ENCODE results near the gene KRTAP12-1. TPM values are rescaled to one million over a fixed set of nuclear protein-coding genes. Genes with fewer than 3 reads are reported as not detected.
A peak's percentile ranks its signal among the peaks of the same experiment; 100 is the strongest.
"Not testable (repeated sequence)": the region's sequence is repeated elsewhere in the genome, so short reads cannot be mapped to it uniquely, and the experiment has no call there.

The KRTAP12-1 gene
- total RNA-seq, 1 donor from 2014 or later: not detected

GRCh38 chr21:44648557-44649311 is 33.2 kb downstream of the KRTAP12-1 start:
- peaks cover 6% of the 10 kb centered on the region for H3K27me3 Mint-ChIP-seq

DNA sequence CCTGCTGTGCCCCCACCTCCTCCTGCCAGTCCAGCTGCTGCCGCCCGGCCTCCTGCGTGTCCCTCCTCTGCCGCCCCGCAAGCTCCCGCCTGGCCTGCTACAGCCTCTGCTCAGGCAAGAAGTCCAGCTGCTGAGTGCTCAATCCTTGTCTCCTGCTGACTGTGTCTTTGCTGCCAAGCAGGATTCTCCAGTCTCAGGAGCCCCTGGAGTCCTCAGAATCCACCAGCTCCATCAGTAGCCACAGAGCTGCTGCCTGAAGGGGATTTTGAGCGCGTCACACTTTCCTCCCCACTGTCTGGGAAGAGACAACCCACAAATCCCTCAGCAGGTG is 34.8 kb downstream of the KRTAP12-1 start:
- Mint-ChIP-seq H3K4me3 (ENCODE audit: low read depth) (no peak overlapping the region), H3K36me3 (ENCODE audit: insufficient read depth) (peaks cover 3% of the 10 kb centered on the region), H3K27ac (peak overlapping the region; percentile 7), H3K27me3 (peaks cover 6% of the 10 kb centered on the region), H3K9me3 (ENCODE audit: low read depth) (peaks cover 18% of the 10 kb centered on the region), H3K4me1 (ENCODE audit: low read depth) (no peaks in the 10 kb centered on the region)
- no peak for TF ChIP-seq CTCF (IDR thresholded peaks at IDR 0.05; ENCODE audit: unreplicated experiment)
- DNase-seq (ENCODE audit: low spot score, unreplicated experiment): no peak

More at GRCh38 chr21:44648557-44649311, 33.2 kb downstream of the KRTAP12-1 start:
- Mint-ChIP-seq H3K4me3 (ENCODE audit: low read depth) (no peak overlapping the region), H3K36me3 (ENCODE audit: insufficient read depth) (peaks cover 3% of the 10 kb centered on the region), H3K4me1 (ENCODE audit: low read depth) (no peaks in the 10 kb centered on the region), H3K27ac (no peak overlapping the region), H3K9me3 (ENCODE audit: low read depth) (peaks cover 12% of the 10 kb centered on the region)
- no peak for DNase-seq (ENCODE audit: low spot score, unreplicated experiment)
- TF ChIP-seq CTCF (IDR thresholded peaks at IDR 0.05; ENCODE audit: unreplicated experiment): no peak

DNA sequence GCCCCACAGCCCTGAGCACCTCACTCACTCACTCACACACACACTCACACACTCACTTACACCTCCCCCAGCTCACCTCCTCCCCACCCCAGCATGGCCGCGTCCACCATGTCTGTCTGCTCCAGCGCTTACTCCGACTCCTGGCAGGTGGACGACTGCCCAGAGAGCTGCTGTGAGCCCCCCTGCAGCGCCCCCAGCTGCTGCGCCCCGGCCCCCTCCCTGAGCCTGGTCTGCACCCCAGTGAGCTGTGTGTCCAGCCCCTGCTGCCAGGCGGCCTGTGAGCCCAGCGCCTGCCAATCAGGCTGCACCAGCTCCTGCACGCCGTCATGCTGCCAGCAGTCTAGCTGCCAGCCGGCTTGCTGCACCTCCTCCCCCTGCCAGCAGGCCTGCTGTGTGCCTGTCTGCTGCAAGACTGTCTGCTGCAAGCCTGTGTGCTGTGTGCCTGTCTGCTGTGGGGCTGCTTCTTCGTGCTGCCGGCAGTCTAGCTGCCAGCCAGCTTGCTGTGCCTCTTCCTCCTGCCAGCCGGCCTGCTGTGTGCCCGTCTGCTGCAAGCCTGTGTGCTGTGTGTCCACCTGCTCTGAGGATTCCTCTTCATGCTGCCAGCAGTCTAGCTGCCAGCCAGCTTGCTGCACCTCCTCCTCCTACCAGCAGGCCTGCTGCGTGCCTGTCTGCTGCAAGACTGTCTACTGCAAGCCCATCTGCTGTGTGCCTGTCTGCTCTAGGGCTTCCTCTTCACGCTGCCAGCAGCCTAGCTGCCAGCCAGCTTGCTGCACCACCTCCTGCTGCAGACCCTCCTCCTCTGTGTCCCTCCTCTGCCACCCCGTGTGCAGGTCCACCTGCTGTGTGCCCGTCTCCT is 35.4 kb downstream of the KRTAP12-1 start, which contains the start of gene KRTAP10-11:
Gene KRTAP10-11 (plus strand): TSS at position 49 of the 856 bp plus-strand sequence. CDS start 45 bp downstream, at position 94.
- H3K36me3 Mint-ChIP-seq (ENCODE audit: insufficient read depth); H3K27me3 Mint-ChIP-seq; DNase-seq (ENCODE audit: low spot score, unreplicated experiment); H3K4me1 Mint-ChIP-seq (ENCODE audit: low read depth); H3K4me3 Mint-ChIP-seq (ENCODE audit: low read depth): not testable (repeated sequence)
- peaks cover 20% of the 10 kb centered on the region for H3K9me3 Mint-ChIP-seq (ENCODE audit: low read depth)
- H3K27ac Mint-ChIP-seq: peak within 1 kb of the TSS; percentile 7

GRCh38 chr21:44644878-44645277 is 37.1 kb downstream of the KRTAP12-1 start:
- no peak for TF ChIP-seq CTCF (IDR thresholded peaks at IDR 0.05; ENCODE audit: unreplicated experiment)
- Mint-ChIP-seq H3K27ac (no peak overlapping the region), H3K27me3 (peaks cover 12% of the 10 kb centered on the region), H3K36me3 (ENCODE audit: insufficient read depth) (peaks cover 3% of the 10 kb centered on the region), H3K9me3 (ENCODE audit: low read depth) (peaks cover 24% of the 10 kb centered on the region), H3K4me1 (ENCODE audit: low read depth) (no peaks in the 10 kb centered on the region), H3K4me3 (ENCODE audit: low read depth) (no peak overlapping the region)
- no peak for DNase-seq (ENCODE audit: low spot score, unreplicated experiment)

DNA sequence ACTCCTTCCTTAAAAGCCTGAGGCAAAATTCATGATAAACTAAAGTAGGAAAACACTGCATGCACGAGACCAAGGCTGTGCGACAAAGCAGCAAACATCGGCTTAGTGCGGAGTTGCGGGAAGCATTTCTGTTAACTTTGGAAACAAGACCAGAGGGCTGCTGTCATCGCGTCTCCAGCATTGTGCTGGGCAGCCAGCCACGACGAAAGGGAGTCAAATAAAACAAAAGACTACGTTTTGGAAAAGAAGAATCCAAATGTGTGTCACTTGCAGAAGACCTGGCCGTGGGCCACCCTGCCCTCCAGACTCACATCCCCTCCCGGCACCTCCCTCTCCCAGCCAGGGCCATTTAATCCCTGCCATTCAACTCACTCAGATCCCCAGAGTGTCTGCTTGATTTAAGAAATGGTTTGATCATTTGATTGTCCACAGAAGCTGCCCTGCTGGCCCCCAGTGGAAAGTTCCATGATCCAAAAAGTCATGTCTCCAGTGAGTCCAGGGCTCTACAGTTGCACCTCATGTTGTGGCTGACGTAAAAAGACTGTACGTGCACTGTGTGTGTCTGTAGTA is 38.1 kb downstream of the KRTAP12-1 start:
- TF ChIP-seq CTCF (IDR thresholded peaks at IDR 0.05; ENCODE audit: unreplicated experiment): no peak
- Mint-ChIP-seq H3K27ac (no peak overlapping the region), H3K4me3 (ENCODE audit: low read depth) (no peak overlapping the region), H3K9me3 (ENCODE audit: low read depth) (peaks cover 24% of the 10 kb centered on the region), H3K4me1 (ENCODE audit: low read depth) (no peaks in the 10 kb centered on the region), H3K36me3 (ENCODE audit: insufficient read depth) (peaks cover 3% of the 10 kb centered on the region), H3K27me3 (peaks cover 12% of the 10 kb centered on the region)
- no peak for DNase-seq (ENCODE audit: low spot score, unreplicated experiment)
